Stomach (tissue), 4 donors: ENCODE data around the gene TENM3.

Experiments
- EP300 ChIP-seq: sonication (generic); formaldehyde crosslinking; IDR thresholded peaks from one replicate; pipeline ENCODE4 v1.6.1; 2017; ENCODE audit warnings: antibody characterized with exemption
- POLR2A ChIP-seq, 4 donors: fragments of 450-650 bp; IDR thresholded peaks; one replicate each; pipeline ENCODE4 v1.6.1; 2016; ENCODE audit warnings: antibody characterized with exemption in 4 of 4, control low read depth in 2 of 4, mild to moderate bottlenecking in 1 of 4, moderate library complexity in 1 of 4
- POLR2AphosphoS5 ChIP-seq, 3 donors: sonication (generic); formaldehyde crosslinking; IDR thresholded peaks; one replicate each; pipeline ENCODE4 v1.6.1; 2016; ENCODE audit warnings: antibody characterized with exemption in 3 of 3
- TF ChIP-seq, protein P1 (sequence below), 7 experiments: fragments of 450-650 bp in 4 of 7; fragments of 200-600 bp in 3 of 7; sonication (generic) in 3 of 7; IDR thresholded peaks; one replicate each; pipeline ENCODE4 v1.5.1; 2016 to 2019; ENCODE audit warnings: antibody characterized with exemption in 7 of 7, control low read depth in 2 of 7, mild to moderate bottlenecking in 1 of 7

- TF ChIP-seq EP300 (no peak), POLR2A (IDR thresholded peaks at IDR 0.05) (no peak), POLR2AphosphoS5 (IDR thresholded peaks at IDR 0.05) (no peak)
- TF ChIP-seq, protein P1, sequence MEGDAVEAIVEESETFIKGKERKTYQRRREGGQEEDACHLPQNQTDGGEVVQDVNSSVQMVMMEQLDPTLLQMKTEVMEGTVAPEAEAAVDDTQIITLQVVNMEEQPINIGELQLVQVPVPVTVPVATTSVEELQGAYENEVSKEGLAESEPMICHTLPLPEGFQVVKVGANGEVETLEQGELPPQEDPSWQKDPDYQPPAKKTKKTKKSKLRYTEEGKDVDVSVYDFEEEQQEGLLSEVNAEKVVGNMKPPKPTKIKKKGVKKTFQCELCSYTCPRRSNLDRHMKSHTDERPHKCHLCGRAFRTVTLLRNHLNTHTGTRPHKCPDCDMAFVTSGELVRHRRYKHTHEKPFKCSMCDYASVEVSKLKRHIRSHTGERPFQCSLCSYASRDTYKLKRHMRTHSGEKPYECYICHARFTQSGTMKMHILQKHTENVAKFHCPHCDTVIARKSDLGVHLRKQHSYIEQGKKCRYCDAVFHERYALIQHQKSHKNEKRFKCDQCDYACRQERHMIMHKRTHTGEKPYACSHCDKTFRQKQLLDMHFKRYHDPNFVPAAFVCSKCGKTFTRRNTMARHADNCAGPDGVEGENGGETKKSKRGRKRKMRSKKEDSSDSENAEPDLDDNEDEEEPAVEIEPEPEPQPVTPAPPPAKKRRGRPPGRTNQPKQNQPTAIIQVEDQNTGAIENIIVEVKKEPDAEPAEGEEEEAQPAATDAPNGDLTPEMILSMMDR (IDR thresholded peaks at IDR 0.05) = no peak
Measured at GRCh38 chr4:182555997-182556418, 312.8 kb downstream of the TENM3 start.
